Stimulated activated CD4-positive, alpha-beta T cell treated with anti-CD3 and anti-CD28 coated beads, Interleukin-2, amount 100 ng/mL, for 24 hours (primary cell): ENCODE data around the gene KLHL22.

Source experiments
- DNase-seq, 2 donors: peaks; one replicate each; pipeline ENCODE4 v3.0.0-alpha.2; 2020

The KLHL22 gene

DNA sequence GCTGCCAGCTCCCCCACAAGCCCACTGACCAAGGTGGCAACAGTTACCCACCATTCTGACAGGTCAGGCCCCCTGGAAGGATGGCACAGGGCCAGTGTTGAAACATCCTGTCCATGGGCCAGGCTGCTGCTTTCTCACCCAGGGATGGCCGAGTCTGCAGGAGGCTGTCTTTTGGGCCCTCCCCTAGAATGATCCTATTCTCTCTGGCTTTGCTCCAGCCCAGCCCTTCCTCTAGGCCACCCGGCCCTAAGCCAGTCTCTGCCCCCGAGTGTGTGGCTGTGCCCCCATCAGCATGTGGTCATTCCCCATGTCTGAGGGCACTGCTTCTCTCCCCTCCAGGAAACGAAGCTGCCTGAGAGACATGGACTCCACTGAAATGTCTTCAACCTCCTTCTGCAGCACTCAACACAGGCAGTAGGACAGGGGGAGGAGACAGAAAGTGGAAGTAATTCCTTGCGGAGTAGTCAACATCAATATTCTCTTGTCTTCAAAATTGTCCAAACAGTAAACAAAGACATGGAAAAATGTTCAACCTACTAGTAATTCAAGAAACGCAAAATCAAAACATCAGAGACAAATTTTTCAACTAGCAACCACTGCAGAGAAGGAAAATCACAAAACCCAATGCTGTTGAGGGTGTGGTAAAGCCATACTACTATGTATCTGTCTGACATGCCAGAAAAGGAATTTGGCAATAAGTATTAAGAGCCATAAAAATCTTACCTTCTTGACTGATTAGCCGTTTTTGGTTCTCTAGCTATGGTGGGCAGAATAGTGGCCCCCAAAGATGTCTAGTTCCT is 52.9 kb downstream of the KLHL22 start:
- DNase-seq, result no peak

DNA sequence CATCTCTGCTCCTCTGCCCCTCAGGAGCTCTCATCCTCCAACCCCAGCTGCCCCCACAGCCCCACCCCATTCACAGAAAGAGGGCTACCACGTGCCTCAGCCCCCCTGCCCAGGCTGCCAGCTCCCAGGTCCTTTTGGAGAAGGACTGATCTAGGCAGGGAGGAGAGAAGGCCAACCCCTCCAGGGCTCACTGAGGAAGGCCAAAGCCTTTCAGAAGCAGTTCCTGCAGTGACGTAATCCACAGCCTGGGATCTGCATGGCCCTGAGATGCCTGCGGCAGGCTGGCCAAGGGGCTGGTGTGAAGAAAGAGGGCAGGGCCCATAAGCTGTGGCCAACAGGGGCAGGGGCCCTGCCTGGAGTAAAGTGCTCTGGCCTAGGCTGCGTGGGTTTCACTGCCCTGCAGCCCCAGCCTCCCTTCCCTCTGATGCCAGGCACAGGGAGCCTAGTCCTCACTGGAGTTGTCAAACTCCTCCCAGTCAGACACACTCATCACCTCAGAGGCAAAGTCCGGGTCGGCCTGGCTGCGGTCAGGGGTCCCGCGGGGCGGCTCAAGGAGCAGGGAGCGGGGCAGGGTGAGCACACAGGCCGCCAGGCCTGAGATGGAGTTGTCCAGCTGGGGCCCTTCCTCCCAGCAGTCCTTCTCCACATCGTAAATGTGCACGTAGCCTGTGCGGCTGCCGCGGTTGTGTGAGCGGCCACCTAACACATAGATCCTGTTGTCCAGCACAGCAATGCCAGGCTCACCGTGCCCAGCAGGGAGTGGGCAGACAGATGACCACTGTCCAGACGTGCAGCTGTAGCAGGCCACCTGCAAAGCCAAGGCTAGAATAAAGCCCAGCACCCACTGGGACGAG is 53.7 kb downstream of the KLHL22 start:
- DNase-seq, result no peak

DNA sequence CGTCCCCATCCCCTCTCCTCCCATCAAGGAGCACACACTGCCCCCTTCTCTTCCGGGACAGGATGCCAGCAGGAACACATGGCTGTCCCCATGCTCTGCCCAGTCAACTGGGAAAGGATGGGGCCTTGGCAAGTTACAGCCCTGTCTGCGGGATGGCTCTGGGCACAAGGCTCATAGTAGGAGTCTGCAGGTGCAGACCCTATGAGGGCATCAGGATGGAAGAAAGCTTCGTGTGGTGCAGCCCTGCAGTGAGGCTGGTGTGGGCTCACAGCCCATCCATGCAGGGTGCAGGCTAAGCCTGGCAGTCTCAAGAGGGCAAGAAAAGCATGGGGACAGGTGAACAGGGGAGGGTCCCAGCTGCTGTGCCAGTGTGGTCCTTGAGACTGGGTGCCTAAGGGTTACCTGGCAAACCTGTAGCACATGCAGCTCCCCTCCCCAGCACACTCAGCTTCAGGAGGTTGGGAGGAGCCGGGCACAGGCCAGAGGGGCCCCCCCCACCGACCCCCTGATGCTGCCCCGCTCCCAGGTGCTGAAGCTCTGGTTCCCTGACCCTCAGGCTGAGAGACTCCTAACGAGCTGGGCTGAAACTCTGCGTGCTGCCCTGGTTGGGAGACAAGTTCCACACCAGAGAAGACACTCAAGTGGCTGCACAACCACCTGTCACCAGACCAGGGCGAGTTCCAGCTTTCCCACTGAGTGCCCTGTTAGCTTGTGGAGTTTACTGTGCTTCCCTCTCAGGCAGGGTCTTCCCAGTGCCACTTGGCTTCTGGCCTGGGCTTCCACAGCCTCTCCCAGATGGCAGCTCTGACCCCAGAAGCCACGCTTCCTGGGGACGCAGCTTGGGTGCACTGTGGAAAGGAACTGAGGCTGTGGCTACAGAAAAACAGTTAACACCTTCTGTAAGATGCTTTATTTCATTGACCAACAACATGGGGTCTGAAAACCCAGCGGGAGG is 54.7 kb downstream of the KLHL22 start:
- DNase-seq, result no peak

DNA sequence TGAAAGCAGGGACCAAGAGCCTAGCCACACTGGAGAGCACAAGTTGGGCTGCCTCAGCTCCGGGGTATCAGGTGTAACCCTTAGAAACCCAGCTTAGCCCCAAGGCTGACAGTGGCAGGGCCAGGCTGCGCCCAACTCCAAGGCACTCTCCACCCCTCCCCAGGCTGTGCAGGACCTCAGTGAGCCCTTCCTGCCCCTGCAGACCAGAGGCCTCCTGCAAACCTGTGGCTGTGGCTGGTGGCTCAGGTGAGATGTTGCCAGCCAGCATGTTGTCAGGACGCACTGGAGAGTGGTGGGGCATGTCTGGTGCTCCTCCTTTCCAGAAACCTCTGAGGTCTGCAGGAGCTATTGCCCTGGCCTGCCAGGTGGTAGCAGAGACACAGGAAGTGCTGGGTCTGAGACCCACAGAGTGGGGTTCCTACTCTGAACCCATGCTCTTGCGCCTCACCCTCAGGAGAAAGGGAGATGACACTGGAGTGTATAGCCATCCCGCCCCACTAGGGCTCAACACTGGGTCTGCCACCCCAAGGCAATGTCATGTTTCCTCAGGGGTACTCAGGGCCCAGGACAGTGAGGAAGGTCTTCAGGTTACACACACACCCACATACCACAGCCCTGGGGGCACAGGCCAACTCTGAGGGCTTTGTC is 55.5 kb downstream of the KLHL22 start:
- DNase-seq, result no peak

DNA sequence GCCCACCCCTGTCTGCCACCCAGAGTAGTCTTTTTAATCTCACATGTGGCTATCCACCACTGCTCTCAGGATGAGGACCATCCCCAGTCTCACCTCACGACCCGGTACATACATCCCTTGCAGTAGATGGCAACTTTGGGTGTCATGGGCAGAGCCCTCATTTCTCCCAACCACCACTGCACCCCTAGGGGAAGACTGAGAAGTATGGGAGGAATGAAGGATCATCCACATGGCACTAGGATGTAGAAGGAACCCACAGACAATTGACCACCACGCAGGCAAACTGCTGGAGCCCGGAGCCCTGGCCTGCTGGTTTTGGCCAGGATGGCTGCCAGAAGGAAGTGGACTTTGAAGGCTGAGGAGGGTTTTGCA is 56.1 kb downstream of the KLHL22 start:
- no peak for DNase-seq

DNA sequence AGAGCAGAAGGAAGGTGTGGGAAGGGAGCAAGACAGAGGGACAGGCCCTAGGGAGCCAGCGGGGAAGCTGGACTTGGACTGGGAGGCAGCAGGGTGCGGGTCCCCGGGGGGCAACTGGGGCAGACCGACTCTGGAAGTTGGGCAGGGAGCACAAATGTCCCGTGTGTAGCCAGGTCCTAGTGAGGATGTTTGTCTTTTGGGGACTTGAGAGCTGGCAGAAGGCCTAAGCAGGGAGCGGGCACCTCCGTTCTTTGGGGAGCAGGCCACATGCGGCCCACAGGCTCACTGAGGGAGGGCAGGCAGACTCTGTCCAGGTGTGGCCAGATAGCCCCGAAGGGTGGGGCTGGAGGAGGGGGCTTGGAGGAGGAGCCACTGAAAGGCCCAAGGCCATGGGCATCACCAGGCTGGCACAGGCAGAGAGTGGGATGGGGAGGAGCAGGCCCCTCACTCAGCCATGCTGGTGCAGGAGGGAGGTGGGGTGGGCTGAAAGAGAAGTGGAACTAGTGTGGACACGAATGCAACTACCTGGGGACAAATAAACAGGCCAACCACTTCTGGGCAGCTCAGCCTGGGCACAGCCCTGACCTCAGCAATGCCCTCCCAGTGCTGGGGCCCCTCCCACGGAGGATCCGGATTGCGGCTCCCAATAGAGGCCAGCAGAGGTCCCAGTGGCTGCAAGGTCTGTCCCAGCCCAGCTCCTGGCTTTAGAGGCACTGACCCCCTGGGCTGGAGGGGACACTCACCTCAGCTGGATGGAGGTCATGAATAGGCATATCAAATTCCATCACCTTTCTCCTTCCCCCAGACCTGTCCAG is 56.7 kb downstream of the KLHL22 start:
- DNase-seq, result no peak

DNA sequence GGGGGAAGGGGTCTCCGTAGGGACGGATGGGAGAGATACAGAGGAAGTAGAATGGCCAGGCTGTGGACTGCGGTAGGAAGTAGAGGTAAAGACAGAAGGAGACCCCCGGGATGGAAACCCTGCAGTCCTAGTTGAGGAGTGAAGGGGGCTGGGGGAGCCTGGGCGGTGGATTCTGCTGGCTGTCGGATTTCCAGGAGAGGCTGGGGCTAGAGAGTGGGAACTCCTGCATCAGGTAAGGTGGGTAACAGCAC is 57.2 kb downstream of the KLHL22 start:
- no peak for DNase-seq

DNA sequence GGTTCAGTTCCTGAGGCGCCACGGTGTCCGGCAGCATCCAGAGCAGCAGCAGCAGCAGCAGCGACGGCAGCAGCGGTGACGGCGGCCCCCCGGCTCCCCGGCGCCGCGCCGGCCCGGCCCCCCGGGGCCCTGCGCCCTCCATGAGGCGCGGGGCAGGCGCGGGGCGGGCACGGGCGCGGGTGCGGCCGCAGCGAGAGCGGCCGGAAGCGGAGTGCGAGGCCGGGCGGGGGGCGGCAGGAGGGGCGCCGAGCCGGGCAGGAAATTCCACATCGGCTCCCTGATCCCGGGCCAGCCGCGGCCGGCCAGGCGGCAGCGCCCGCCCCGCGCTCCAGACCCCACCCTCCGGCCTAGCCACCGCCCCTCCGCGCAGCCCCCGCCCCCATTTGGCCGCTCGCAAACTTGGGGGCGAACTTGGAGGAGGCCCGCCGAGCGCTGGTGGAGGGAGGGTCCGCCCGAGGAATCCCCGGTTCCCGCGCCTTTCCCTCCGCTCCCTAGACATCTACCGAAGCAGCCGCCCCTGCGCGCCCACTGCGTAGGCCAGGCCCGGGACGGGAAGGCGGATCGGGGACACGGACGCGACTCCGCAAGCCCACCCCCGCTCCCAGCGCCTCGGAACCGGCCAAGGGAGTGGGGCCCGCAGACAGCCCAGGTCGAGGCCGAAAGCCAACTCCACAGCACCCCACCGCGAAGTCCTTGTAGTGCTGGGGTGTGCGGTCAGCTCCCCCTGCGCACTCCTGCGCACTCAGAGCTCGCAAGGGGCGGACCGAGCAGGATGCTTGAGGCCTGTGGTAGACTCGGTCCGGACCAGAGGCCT is 57.8 kb downstream of the KLHL22 start, which contains the start of gene SCARF2:
SCARF2 (minus strand) TSS at position 213 of the 814 bp plus-strand sequence; CDS start at position 142, 71 bp downstream.
- no peak for DNase-seq

DNA sequence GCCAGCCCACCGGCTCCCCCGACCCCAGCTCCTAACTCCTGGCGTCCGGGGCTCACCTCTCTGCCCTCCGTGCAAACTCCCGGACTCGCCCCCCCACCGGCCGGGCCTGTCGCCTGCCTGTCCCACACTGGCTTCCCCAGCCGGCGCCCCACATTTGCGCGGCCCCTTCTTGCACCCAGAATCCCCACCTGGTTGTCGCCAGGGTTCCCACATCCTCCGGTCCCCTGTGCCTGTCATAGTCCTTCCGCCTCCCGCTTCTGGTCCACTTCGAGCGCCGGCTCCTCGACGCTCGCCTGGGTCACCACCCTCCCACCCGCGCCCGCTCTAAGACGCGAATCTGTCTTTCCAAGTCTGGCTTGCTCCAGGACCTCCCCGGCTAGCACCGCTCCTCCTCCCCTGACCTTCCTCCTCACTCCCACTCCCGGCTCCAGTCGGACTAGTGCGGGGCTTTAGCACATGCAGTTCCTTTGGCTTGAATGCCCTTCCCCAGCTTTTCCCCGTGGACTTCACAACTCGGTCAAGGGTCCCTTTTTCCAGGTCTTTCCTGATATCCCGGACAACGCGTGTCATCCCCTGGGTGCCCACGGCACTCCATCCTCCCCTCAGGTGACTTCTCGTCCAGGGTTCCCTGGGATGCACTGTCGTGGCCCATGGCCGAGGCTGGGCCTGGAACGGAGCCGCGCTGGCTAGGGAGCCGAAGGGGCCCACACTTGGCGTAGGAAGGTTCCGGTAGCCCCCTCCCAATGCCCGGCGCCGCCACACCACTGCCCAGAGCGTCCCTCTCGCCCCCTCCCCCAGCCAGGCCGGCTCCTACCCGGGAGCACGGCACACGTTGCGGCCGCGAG is 58.6 kb downstream of the KLHL22 start:
- peak in 1 of 2 donors; percentile 31 for DNase-seq

DNA sequence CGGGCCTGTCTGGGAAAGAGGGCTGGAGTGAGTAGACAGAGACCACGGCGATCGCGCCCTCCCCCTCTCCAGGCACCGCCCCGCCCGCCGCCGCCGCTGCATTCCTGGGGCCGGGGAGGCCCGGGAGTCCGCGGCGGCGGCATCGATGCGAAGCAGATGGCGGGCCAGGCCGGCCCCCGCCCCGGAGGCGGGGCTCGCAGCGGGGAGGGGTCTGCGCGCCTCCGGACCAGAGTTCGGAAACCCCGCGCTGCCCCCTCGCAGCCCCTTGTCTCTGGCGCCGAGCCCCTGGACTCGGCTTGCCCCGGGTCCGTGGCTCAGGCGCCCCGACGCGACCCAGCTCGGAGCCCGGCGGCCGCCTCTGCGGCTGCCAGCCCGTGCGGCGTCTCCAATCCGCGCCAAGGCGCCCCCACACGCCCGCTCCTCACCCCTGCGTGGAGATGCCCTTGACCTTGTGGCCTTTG is 59.3 kb downstream of the KLHL22 start:
- no peak for DNase-seq

DNA sequence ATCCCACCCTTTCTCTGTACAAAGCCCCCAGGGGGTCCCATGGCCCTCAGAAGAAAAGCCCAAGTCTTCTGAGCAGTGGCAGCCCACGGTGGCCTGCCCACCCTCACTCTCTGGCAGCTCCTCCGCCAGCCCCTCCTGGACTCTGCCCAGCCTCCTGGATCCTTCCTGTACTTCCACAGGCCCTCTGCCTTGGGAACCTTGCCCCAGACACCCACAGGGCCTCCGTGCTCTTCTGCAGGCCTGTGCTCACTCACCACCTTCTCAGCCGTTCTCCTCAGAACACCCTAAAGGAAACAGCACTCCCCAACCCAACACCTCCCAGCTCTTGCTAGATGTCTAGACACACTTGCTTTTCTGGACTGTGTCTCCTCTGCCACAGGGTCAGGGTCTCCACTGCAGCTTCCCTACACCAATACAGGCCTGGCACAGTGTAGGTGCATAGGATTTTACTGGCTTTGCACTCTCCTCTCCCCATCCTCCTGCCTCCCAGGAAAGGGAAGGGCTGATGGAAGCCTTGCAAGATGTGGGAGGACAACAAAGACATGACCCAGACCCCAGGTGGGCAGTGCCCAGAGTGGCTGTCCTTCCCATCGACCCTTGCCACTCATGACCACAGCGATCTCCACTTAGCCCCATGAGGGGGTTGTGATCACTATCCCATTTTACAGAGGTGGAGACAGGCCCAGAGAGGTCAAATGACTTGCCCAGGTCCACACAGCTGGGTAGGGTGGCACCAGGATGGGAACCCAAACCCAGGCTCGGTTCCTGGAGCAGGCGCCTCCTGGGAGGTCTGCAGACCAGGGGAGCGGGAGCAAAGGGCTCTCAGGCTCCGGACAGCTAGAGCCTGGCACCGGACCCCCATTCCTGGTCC is 59.9 kb downstream of the KLHL22 start:
- no peak for DNase-seq

DNA sequence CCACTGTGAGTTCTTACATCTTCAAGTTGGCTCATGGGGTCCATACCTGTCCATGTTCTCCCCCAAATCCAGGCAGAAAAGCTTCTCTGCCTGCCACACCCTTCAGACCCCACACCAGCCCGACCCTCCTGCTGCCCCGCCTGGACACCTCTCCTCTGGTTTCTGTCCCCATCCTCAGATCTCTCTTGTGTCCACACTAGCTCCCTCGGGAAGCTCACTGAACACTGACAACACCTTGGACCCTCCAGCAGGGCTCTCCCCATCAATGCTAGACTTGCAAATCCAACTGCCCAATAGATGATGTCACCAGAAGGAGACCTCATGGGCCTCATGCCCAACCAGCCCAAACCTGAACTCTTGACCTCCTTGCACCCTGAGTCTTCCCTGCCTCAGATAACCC is 60.8 kb downstream of the KLHL22 start:
- DNase-seq, result no peak

DNA sequence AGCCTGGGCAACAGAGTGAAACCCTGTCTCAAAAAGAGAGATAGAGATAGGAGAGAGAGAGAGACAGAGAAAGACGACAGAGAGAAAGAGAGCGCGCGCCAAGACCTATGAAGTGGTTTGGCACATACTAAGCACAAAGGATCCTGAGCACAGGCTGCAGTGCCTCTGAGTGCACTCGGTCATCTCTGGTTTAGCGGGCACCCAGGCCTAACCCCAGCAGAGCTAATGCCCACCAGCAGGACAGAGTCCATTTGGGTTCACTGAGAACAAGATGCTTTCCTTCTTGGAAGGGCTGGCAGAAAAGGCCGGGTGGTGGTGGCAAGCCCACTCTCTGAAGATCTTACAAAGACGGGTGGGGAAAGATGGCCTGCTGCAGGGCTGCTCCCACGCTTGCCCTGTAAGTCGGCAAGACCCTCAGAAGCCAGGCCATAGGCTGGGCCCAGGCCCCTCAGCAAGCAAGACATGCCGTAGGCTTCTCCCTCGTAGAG is 61.3 kb downstream of the KLHL22 start:
- no peak for DNase-seq

DNA sequence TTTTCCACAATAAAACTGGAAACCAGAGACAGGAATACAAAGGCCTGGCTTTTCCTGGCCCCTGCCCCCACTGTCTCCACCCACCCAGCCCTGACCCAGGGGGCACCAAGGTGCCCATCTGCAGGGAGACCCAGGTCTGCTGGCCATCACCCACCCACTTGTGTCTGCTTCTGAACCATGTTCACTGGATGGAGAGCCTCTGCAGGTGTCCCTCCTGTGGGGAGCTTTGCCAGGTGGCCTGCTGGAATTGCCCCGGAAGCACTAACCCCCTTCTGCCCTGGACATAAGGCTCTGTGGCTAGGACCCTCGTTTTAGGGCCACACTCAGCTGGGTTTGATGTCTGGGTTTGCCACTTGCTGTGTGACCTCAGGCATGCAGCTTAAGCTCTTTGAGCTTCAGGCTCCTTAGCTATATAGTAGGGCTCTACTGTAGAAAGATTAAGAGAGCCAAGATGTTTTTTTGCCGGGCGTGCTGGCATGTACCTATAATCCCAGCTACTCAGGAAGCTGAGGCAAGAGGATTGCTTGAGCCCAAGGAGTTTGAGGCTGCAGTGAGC is 61.8 kb downstream of the KLHL22 start:
- DNase-seq, result no peak

DNA sequence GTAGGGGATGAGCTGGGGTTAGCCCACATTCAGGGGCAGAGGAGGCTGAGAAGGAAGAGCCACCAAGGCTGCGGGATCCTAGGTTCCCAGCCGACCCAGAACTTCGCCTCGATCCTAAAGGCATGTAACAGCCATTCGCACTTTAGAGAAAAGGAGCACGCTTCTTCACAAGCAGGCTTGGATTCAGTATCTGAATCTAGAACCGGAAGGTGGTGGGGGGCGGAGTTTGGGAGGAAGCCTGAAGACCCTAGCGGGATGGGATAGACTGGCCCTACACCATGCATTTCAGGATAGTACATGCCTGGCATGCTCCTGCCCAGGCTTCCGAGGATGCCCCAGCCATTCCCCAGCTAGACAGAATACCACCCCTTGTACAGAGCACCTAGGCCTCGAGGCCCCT is 62.4 kb downstream of the KLHL22 start:
- DNase-seq, result no peak

DNA sequence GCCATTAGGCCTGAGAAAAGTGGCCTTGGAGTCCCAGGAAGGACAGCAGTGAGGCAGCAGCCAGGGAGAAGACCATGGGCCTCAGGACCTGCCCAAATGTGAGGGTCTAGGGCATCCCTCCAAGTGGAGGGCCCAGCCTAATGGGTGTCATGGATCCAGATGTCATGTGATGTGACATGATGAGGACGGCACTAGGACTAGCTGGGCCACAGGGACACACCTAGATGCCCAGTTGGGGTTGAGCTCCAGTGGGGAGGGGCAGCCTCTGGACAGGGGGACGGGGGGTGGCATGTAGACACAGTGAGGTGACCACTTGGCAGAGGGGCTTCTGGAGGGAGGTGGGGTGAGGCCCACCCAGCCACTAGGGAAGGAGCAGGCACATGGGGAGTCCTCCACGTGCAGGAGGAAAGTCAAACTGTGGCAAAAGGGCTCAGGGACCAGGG is 63.3 kb downstream of the KLHL22 start:
- DNase-seq, result no peak

DNA sequence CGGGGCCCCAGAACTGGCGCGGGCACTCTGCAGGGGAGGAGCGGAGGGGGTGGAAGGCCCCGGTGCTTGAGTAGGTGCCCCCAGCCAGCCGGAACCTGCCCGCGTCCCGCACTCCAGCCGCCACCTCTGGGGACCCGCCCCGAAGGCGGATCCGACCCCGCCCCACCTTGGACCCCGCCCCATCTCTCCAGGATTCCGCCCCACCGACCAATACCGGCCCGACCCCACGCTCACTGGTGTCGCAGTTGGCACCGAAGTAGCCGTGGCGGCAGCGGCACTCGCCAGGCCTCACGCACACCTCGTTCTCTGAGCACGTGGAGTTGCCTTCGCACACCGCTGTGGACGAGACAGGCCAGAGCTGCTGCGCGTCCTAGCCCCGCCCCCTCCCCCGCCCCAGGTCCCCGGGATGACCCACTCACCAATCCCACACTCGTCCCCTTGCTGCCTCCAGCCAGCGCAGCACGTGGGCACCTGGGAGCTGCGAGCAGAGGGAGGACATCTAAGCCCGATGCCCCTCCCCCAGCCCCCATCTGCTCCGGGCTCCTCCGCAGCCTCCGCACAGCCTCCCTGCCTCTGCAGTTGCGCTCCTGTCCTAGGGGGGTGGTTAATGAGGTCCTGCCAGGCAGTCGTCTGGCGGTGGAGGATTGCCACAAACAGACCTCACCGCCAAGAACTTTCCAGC is 63.9 kb downstream of the KLHL22 start:
- no peak for DNase-seq
